T-helper 1 cell treated with Interleukin-12 subunit alpha and Interleukin-12 subunit beta and Interleukin-4 antibody, amounts not matched to agents 30 μg/mL and 1 μg/mL, for 36 hours (primary cell): ENCODE data around the gene HBP1.
"Not testable (repeated sequence)": the region's sequence is repeated elsewhere in the genome, so short reads cannot be mapped to it uniquely, and the experiment has no call there.

Experiments used
- H3K27ac Mint-ChIP-seq: one replicate; pipeline ENCODE4 v1.8.0; 2021; ENCODE audit warnings: mild to moderate bottlenecking, mixed read lengths
- H3K27me3 Mint-ChIP-seq: one replicate; pipeline ENCODE4 v1.8.0; 2021; ENCODE audit warnings: low read depth, mixed read lengths
- H3K36me3 Mint-ChIP-seq: one replicate; pipeline ENCODE4 v1.8.0; 2021; ENCODE audit warnings: low read depth, mixed read lengths
- H3K4me1 Mint-ChIP-seq: one replicate; pipeline ENCODE4 v1.8.0; 2021; ENCODE audit warnings: low read depth, mixed read lengths
- H3K4me3 Mint-ChIP-seq: one replicate; pipeline ENCODE4 v1.8.0; 2021; ENCODE audit warnings: mild to moderate bottlenecking, moderate library complexity, mixed read lengths
- H3K9me3 Mint-ChIP-seq: one replicate; pipeline ENCODE4 v1.8.0; 2021; ENCODE audit warnings: mixed read lengths

HBP1 gene

DNA sequence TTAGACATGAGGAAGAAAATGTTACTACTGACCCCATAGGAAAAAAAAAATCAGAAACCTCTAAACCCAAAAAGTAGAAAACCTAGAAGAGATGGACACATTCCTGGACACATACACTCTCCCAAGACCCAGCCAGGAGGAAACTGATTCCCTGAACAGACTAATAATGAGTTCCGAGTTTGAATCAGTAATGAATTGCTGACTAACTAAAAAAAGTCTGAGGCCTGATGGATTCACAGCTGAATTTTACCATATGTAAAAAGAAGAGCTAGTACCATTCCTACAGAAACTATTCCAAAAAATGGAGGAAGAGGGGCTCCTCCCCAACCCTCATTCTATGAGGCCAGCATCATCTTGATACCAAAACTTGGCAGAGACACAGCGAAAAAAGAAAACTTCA is 75.8 kb downstream of the HBP1 start:
- H3K4me3 Mint-ChIP-seq, result no peak overlapping the region
- peaks cover 35% of the 10 kb centered on the region for H3K36me3 Mint-ChIP-seq
- H3K9me3 Mint-ChIP-seq, result peaks cover 18% of the 10 kb centered on the region
- no peak overlapping the region for H3K27ac Mint-ChIP-seq
- no peaks in the 10 kb centered on the region for H3K27me3 Mint-ChIP-seq
- H3K4me1 Mint-ChIP-seq, result no peaks in the 10 kb centered on the region

- Mint-ChIP-seq H3K36me3 (peaks cover 32% of the 10 kb centered on the region), H3K9me3 (peaks cover 18% of the 10 kb centered on the region)
- H3K4me3 Mint-ChIP-seq, H3K27me3 Mint-ChIP-seq, H3K27ac Mint-ChIP-seq, H3K4me1 Mint-ChIP-seq: not testable (repeated sequence)
Observed at GRCh38 chr7:107246836-107247235, 78.0 kb downstream of the HBP1 start.

GRCh38 chr7:107248551-107249316 is 79.9 kb downstream of the HBP1 start:
- H3K4me1 Mint-ChIP-seq, result no peaks in the 10 kb centered on the region
- H3K27me3 Mint-ChIP-seq, result no peaks in the 10 kb centered on the region
- H3K36me3 Mint-ChIP-seq, result peaks cover 28% of the 10 kb centered on the region
- H3K27ac Mint-ChIP-seq, result no peak overlapping the region
- H3K9me3 Mint-ChIP-seq, result peaks cover 18% of the 10 kb centered on the region
- H3K4me3 Mint-ChIP-seq, result no peak overlapping the region

- Mint-ChIP-seq H3K4me1 (no peaks in the 10 kb centered on the region), H3K36me3 (peaks cover 9% of the 10 kb centered on the region), H3K27me3 (no peaks in the 10 kb centered on the region), H3K27ac (no peak overlapping the region), H3K4me3 (no peak overlapping the region), H3K9me3 (no peaks in the 10 kb centered on the region)
Observed at GRCh38 chr7:107251963-107252362, 83.2 kb downstream of the HBP1 start.
